ENCODE results near the gene RBM8A. TPM values are rescaled to one million over a fixed set of nuclear protein-coding genes. Genes with fewer than 3 reads are reported as not detected.

RBM8A gene
- total RNA-seq: 46.2 and 47.6 TPM in 2 replicates

GRCh38 chr1:145927063-145927886, at the start of gene RBM8A:
Gene RBM8A, minus strand, starts transcription at chr1:145927484. Its CDS starts 58 bp downstream, at chr1:145927426.

GRCh38 chr1:145964328-145965118, 37.2 kb upstream of the RBM8A start, which contains the start of the genes ANKRD34A and POLR3GL:
Gene ANKRD34A, minus strand, starts transcription at chr1:145964575. Its CDS starts 2,816 bp downstream, at chr1:145961759.
Gene POLR3GL, plus strand, starts transcription at chr1:145964690. Its CDS starts 10,176 bp downstream, at chr1:145974866.

GRCh38 chr1:145957443-145958319, 30.4 kb upstream of the RBM8A start, which contains the start of gene LIX1L:
Gene LIX1L, minus strand, starts transcription at chr1:145958017. Its CDS starts 90 bp downstream, at chr1:145957927.

GRCh38 chr1:145918144-145918991, 8.9 kb downstream of the RBM8A start, which contains the start of gene PEX11B:
Gene PEX11B, minus strand, starts transcription at chr1:145918717. Its CDS starts 29 bp downstream, at chr1:145918688.

GRCh38 chr1:145885738-145886287, 41.5 kb downstream of the RBM8A start, which contains the start of gene ANKRD35:
Gene ANKRD35, minus strand, starts transcription at chr1:145885866. Its CDS starts 108 bp downstream, at chr1:145885758.

Other genes with a start within 250 kb of the RBM8A start
- gene PDZK1, start 220.1 kb downstream of the RBM8A start, total RNA-seq: 0.49 and 0.97 TPM in 2 replicates
- not detected in 2 replicates for gene CD160, start 208.0 kb downstream of the RBM8A start, total RNA-seq
- 32.1 and 40.1 TPM in 2 replicates for gene RNF115, start 103.4 kb downstream of the RBM8A start, total RNA-seq
- 69.9 and 70.7 TPM in 2 replicates for gene POLR3C, start 103.3 kb downstream of the RBM8A start, total RNA-seq
- 4.9 and 9.2 TPM in 2 replicates for gene NUDT17, start 81.9 kb downstream of the RBM8A start, total RNA-seq
- 23.5 and 24.3 TPM in 2 replicates for gene PIAS3, start 68.4 kb downstream of the RBM8A start, total RNA-seq
- 0.65 and 1.2 TPM in 2 replicates for gene ANKRD35, start 41.6 kb downstream of the RBM8A start, total RNA-seq
- 1.5 and 2.6 TPM in 2 replicates for gene ITGA10, start 17.4 kb downstream of the RBM8A start, total RNA-seq
- gene PEX11B, start 8.8 kb downstream of the RBM8A start, total RNA-seq: 24.7 TPM in 2 replicates
- 50.8 and 52.1 TPM in 2 replicates for gene LIX1L, start 30.5 kb upstream of the RBM8A start, total RNA-seq
- 1.3 and 1.6 TPM in 2 replicates for gene ANKRD34A, start 37.1 kb upstream of the RBM8A start, total RNA-seq
- 8.4 and 13.0 TPM in 2 replicates for gene POLR3GL, start 37.2 kb upstream of the RBM8A start, total RNA-seq
- gene TXNIP, start 69.1 kb upstream of the RBM8A start, total RNA-seq: 34.5 and 50.3 TPM in 2 replicates
- not detected in 2 replicates for gene HJV, start 94.3 kb upstream of the RBM8A start, total RNA-seq
- 1.9 and 2.4 TPM in 2 replicates for gene NBPF10, start 217.3 kb upstream of the RBM8A start, total RNA-seq

Data from hair follicle dermal papilla cell (primary cell).